B cell (primary cell): ENCODE results near the gene GLRA1. TPM values are rescaled to one million over a fixed set of nuclear protein-coding genes. Genes with fewer than 3 reads are reported as not detected.

Experiments
- ATAC-seq: fragments of 200-7000 bp; cut with Tn5 transposase; one replicate; pipeline ENCODE4 v1.10.0; 2021; ENCODE audit warnings: low read depth, mild to moderate bottlenecking, moderate number of reproducible peaks, moderate library complexity
- CTCF ChIA-PET: fragments of 350-600 bp; sonication (Branson Sonifier 250); formaldehyde crosslinking; loops from one replicate; lab custom pipeline; 2021; ENCODE audit warnings: antibody characterized with exemption, inconsistent platforms; lab: Charles Lee
- POLR2A ChIA-PET: fragments of 350-600 bp; sonication (Branson Sonifier 250); formaldehyde crosslinking; loops from one replicate; lab custom pipeline; 2021; ENCODE audit warnings: antibody characterized with exemption; lab: Charles Lee
- DNase-seq: peaks from one replicate; pipeline ENCODE4 v3.0.0; 2013
- H2AFZ ChIP-seq: 2 replicates; pipeline ENCODE4 v1.6.1; 2012; ENCODE audit warnings: mild to moderate bottlenecking, low read depth, low read length; ENCODE audit not compliant: insufficient read depth, poor library complexity, severe bottlenecking
- H3K27ac ChIP-seq, 2 donors: 1 replicate in 1 of 2; 2 replicates in 1 of 2; pipeline ENCODE4 v1.5.1; 2012 to 2013; ENCODE audit warnings: low read length in 2 of 2, mild to moderate bottlenecking in 2 of 2, moderate library complexity in 1 of 2
- H3K27me3 ChIP-seq, 4 experiments: fragments of 200-600 bp in 1 of 4; sonication (generic) in 1 of 4; replicated peaks in 1 of 4; 1 replicate in 2 of 4; 2 replicates in 2 of 4; pipeline versions ENCODE4 v1.6.1 to v1.7.0; 2013 to 2016; ENCODE audit warnings: low read length in 3 of 4, mild to moderate bottlenecking in 2 of 4, mixed read lengths in 1 of 4, moderate library complexity in 1 of 4; ENCODE audit not compliant: insufficient read depth in 4 of 4, control insufficient read depth in 3 of 4; ENCODE audit errors: control extremely low read depth in 1 of 4
- H3K36me3 ChIP-seq, 2 experiments: replicated peaks in 1 of 2; 1 replicate in 1 of 2; 2 replicates in 1 of 2; pipeline versions ENCODE4 v1.6.1 to v1.7.1; 2013; ENCODE audit warnings: low read length in 1 of 2; ENCODE audit not compliant: insufficient read depth in 2 of 2, control insufficient read depth in 1 of 2; ENCODE audit errors: control extremely low read depth in 1 of 2, extremely low read depth in 1 of 2
- H3K4me1 ChIP-seq, 2 donors: fragments of 200-600 bp in 1 of 2; sonication (generic) in 1 of 2; 1 replicate in 1 of 2; 2 replicates in 1 of 2; pipeline versions ENCODE4 v1.5.1 to v1.6.1; 2013 to 2017; ENCODE audit warnings: low read length in 2 of 2; ENCODE audit not compliant: control insufficient read depth in 2 of 2, insufficient read depth in 2 of 2
- H3K4me2 ChIP-seq: replicated peaks from 2 replicates; pipeline ENCODE3; 2012; ENCODE audit warnings: mild to moderate bottlenecking, low read depth, low read length; ENCODE audit not compliant: poor library complexity, severe bottlenecking
- H3K4me3 ChIP-seq, 5 experiments: fragments of 200-600 bp in 1 of 5; sonication (generic) in 1 of 5; 1 replicate in 3 of 5; 2 replicates in 2 of 5; pipeline versions ENCODE4 v1.5.1 to v1.7.0; 2011 to 2016; ENCODE audit warnings: low read length in 4 of 5, mild to moderate bottlenecking in 4 of 5, low read depth in 2 of 5, control low read depth in 1 of 5, moderate library complexity in 1 of 5; ENCODE audit not compliant: insufficient read depth in 1 of 5; ENCODE audit errors: control extremely low read depth in 1 of 5, extremely low read depth in 1 of 5
- H3K79me2 ChIP-seq: fragments of 200-600 bp; sonication (generic); one replicate; pipeline ENCODE4 v1.6.0; 2016; ENCODE audit warnings: low read length; ENCODE audit not compliant: control insufficient read depth, insufficient read depth
- H3K9ac ChIP-seq: fragments of 200-600 bp; sonication (generic); 2 replicates; pipeline ENCODE4 v1.6.1; 2017; ENCODE audit warnings: mild to moderate bottlenecking, low read length, moderate library complexity
- H3K9me3 ChIP-seq, 3 donors: one replicate each; pipeline versions ENCODE4 v1.6.1 to v1.7.1; 2013; ENCODE audit warnings: low read length in 2 of 3; ENCODE audit not compliant: control insufficient read depth in 2 of 3, insufficient read depth in 1 of 3; ENCODE audit errors: control extremely low read depth in 1 of 3
- H4K20me1 ChIP-seq: 2 replicates; pipeline ENCODE4 v1.6.0; 2012; ENCODE audit warnings: mild to moderate bottlenecking, low read length; ENCODE audit not compliant: insufficient read depth, control insufficient read depth, poor library complexity, severe bottlenecking
- H3K27ac Mint-ChIP-seq: one replicate; pipeline ENCODE4 v1.8.0; 2021; ENCODE audit warnings: mixed read lengths
- H3K27me3 Mint-ChIP-seq: one replicate; pipeline ENCODE4 v1.8.0; 2021; ENCODE audit warnings: mixed read lengths
- H3K4me1 Mint-ChIP-seq: one replicate; pipeline ENCODE4 v1.8.0; 2021; ENCODE audit warnings: mixed read lengths
- H3K4me3 Mint-ChIP-seq: one replicate; pipeline ENCODE4 v1.8.0; 2021; ENCODE audit warnings: mixed read lengths
- H3K9me3 Mint-ChIP-seq: one replicate; pipeline ENCODE4 v1.8.0; 2022; ENCODE audit warnings: mixed read lengths; ENCODE audit not compliant: insufficient read depth
- EZH2 ChIP-seq: IDR thresholded peaks from 2 replicates; pipeline ENCODE4 v1.6.1; 2012; ENCODE audit warnings: borderline replicate concordance, low read depth, mild to moderate bottlenecking, moderate library complexity, low read length; ENCODE audit not compliant: insufficient read depth, poor library complexity, severe bottlenecking
- WGBS: methylation state at CpG from one replicate; pipeline ENCODE4 v1.1.5; 2013; ENCODE audit warnings: missing lambda C conversion rate; ENCODE audit not compliant: insufficient coverage; 5-methylcytosine and 5-hydroxymethylcytosine counted together
- intact Hi-C: fragments of 100-400 bp; cut with micrococcal nuclease; formaldehyde crosslinking; loops from one replicate; pipeline ENCODE4 v1.10.0; 2022
- polyA plus RNA-seq: library from polyadenylated mRNA; depleted of rRNA; stranded (reverse); fragments of >200 nt; gene quantifications from 2 replicates; pipeline ENCODE4 v1.2.3, GENCODE V29; 2012
- total RNA-seq, 2 donors: library from RNA; stranded (reverse); fragments of 120-200 nt in 1 of 2; gene quantifications; 1 replicate in 1 of 2; 2 replicates in 1 of 2; pipeline versions ENCODE4 v1.2.3 to v1.2.4, GENCODE V29; 2013 to 2022
- TF ChIP-seq, protein P1 (sequence below): fragments of 200-600 bp; IDR thresholded peaks from one replicate; pipeline ENCODE4 v1.8.0; 2022; ENCODE audit warnings: antibody characterized with exemption, mild to moderate bottlenecking

The GLRA1 gene
- total and polyA plus RNA-seq, 2 donors (not counting 1 experiment from before 2014, with no cell fraction given), result not detected

- Histone ChIP-seq H3K27ac (no peak overlapping the region), H3K9ac (no peak overlapping the region), H2AFZ (no peak overlapping the region), H3K36me3 (no peaks in the 10 kb centered on the region), H3K27me3 (peaks cover 0 to 36% (median 24%) of the 10 kb centered on the region in 4 experiments), H3K9me3 (peaks cover 0 to 20% (median 4%) of the 10 kb centered on the region in 3 donors), H3K4me1 (no peaks in the 10 kb centered on the region), H3K4me3 (no peak overlapping the region), H3K4me2 (no peak overlapping the region), H3K79me2 (no peaks in the 10 kb centered on the region), H4K20me1 (no peaks in the 10 kb centered on the region)
- no peak overlapping the region for H3K27ac Mint-ChIP-seq
- ChIA-PET POLR2A (no interaction called here), CTCF (no interaction called here)
- H3K27me3 Mint-ChIP-seq, result peaks cover 48% of the 10 kb centered on the region
- WGBS, result 10% methylated on average over 2 of the region's 3 CpGs
- ATAC-seq (no peak), DNase-seq (no peak)
- no peak overlapping the region for H3K4me3 Mint-ChIP-seq
- H3K9me3 Mint-ChIP-seq, result peaks cover 7% of the 10 kb centered on the region
- intact Hi-C loops, result no loop called here
- no peaks in the 10 kb centered on the region for H3K4me1 Mint-ChIP-seq
- TF ChIP-seq, protein P1, sequence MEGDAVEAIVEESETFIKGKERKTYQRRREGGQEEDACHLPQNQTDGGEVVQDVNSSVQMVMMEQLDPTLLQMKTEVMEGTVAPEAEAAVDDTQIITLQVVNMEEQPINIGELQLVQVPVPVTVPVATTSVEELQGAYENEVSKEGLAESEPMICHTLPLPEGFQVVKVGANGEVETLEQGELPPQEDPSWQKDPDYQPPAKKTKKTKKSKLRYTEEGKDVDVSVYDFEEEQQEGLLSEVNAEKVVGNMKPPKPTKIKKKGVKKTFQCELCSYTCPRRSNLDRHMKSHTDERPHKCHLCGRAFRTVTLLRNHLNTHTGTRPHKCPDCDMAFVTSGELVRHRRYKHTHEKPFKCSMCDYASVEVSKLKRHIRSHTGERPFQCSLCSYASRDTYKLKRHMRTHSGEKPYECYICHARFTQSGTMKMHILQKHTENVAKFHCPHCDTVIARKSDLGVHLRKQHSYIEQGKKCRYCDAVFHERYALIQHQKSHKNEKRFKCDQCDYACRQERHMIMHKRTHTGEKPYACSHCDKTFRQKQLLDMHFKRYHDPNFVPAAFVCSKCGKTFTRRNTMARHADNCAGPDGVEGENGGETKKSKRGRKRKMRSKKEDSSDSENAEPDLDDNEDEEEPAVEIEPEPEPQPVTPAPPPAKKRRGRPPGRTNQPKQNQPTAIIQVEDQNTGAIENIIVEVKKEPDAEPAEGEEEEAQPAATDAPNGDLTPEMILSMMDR, result no peak
- TF ChIP-seq EZH2, result no peak
Observed at GRCh38 chr5:151926188-151926587, 1.5 kb upstream of the GLRA1 start.

- no peak overlapping the region for H2AFZ ChIP-seq
- H3K4me3 Mint-ChIP-seq, result no peak overlapping the region
- no peak overlapping the region for H3K9ac ChIP-seq
- ChIA-PET CTCF (no interaction called here), POLR2A (no interaction called here)
- H3K79me2 ChIP-seq, result no peaks in the 10 kb centered on the region
- H3K4me1 ChIP-seq, result no peaks in the 10 kb centered on the region
- no peak overlapping the region for H3K27ac Mint-ChIP-seq
- TF ChIP-seq EZH2, result no peak
- TF ChIP-seq, protein P1, result no peak
- H3K36me3 ChIP-seq, result no peaks in the 10 kb centered on the region
- H3K4me1 Mint-ChIP-seq, result no peaks in the 10 kb centered on the region
- no peak overlapping the region for H3K27ac ChIP-seq
- peaks cover 0 to 20% (median 0%) of the 10 kb centered on the region in 3 donors for H3K9me3 ChIP-seq
- peaks cover 0 to 36% (median 24%) of the 10 kb centered on the region in 4 experiments for H3K27me3 ChIP-seq
- ATAC-seq, result no peak
- no peak for DNase-seq
- no peak overlapping the region for H3K4me2 ChIP-seq
- intact Hi-C loops, result no loop called here
- no peaks in the 10 kb centered on the region for H4K20me1 ChIP-seq
- H3K9me3 Mint-ChIP-seq, result peaks cover 4% of the 10 kb centered on the region
- H3K4me3 ChIP-seq, result no peak overlapping the region
- peaks cover 48% of the 10 kb centered on the region for H3K27me3 Mint-ChIP-seq
- no CpG with 5 or more reads among the region's 16 CpGs for WGBS
Observed at GRCh38 chr5:151925340-151925739, 689 bp upstream of the GLRA1 start.
